GM12878 (cell line): ENCODE measurements around the gene CENPA. TPM values are rescaled to one million over a fixed set of nuclear protein-coding genes. Genes with fewer than 3 reads are reported as not detected.

Source experiments
- ATAC-seq: fragments of 200-7000 bp; cut with Tn5 transposase; 3 replicates; pipeline ENCODE4 v1.9.1; 2020; ENCODE audit warnings: mild to moderate bottlenecking, moderate library complexity
- Bru-seq: library from RNA; stranded (reverse); fragments of 400-500 nt; gene quantifications from one replicate; lab custom pipeline; 2021; lab: Mats Ljungman, UMichigan
- BruChase-seq, 2 experiments: library from RNA; stranded (reverse); fragments of 400-500 nt; gene quantifications; one replicate each; lab custom pipeline; 2021; lab: Mats Ljungman, UMichigan
- BruUV-seq: library from RNA; stranded (reverse); fragments of 400-500 nt; replicated peaks from 2 replicates; lab custom pipeline; 2021; lab: Mats Ljungman, UMichigan
- CTCF ChIA-PET: fragments of 300-600 bp; sonication (Branson Sonifier 250); formaldehyde crosslinking; extraction: SDS; loops from one replicate; lab custom pipeline; 2021; ENCODE audit warnings: inconsistent platforms; lab: Yijun Ruan, JAX
- POLR2A ChIA-PET: fragments of 350-600 bp; formaldehyde crosslinking; extraction: SDS; loops from one replicate; lab custom pipeline; 2021; ENCODE audit warnings: inconsistent platforms; lab: Charles Lee
- RAD21 ChIA-PET: fragments of 300-600 bp; sonication (Branson Sonifier 250); formaldehyde crosslinking; loops from one replicate; lab custom pipeline; 2023; ENCODE audit warnings: antibody characterized with exemption; ENCODE audit not compliant: unreplicated experiment; lab: Charles Lee
- SMC1A ChIA-PET: fragments of 300-600 bp; sonication (Branson Sonifier 250); formaldehyde crosslinking; loops from one replicate; lab custom pipeline; 2023; ENCODE audit not compliant: unreplicated experiment, uncharacterized antibody; lab: Charles Lee
- DNase-seq: peaks from one replicate; pipeline ENCODE4 v3.0.0-alpha.2; 2011; ENCODE audit warnings: low read depth, low spot score
- FAIRE-seq: peaks from 3 replicates; lab custom pipeline; 2011; peaks lifted over from hg19 to GRCh38; lab: Jason Lieb, UNC
- H2AFZ ChIP-seq: 2 replicates; pipeline ENCODE4 v1.6.0; 2011; ENCODE audit warnings: low read depth, low read length, control low read depth; ENCODE audit not compliant: control insufficient read depth
- H3K27ac ChIP-seq: 2 replicates; pipeline ENCODE4 v1.5.1; 2011; ENCODE audit warnings: control low read depth; ENCODE audit not compliant: control insufficient read depth, insufficient read depth
- H3K27me3 ChIP-seq, 2 experiments: replicated peaks in 1 of 2; 2 replicates each; pipeline versions ENCODE4 v1.6.0 to v1.6.1; 2011; ENCODE audit warnings: low read length in 1 of 2; ENCODE audit not compliant: control insufficient read depth in 2 of 2, insufficient read depth in 2 of 2
- H3K36me3 ChIP-seq, 2 experiments: 2 replicates each; pipeline ENCODE4 v1.5.1; 2011; ENCODE audit warnings: low read length in 1 of 2; ENCODE audit not compliant: control insufficient read depth in 2 of 2, insufficient read depth in 2 of 2
- H3K4me1 ChIP-seq: 2 replicates; pipeline ENCODE4 v1.6.1; 2011; ENCODE audit warnings: mild to moderate bottlenecking, low read length, moderate library complexity, mixed read lengths; ENCODE audit not compliant: control insufficient read depth, insufficient read depth
- H3K4me2 ChIP-seq: 2 replicates; pipeline ENCODE4 v1.6.0; 2011; ENCODE audit warnings: control low read depth; ENCODE audit not compliant: control insufficient read depth, insufficient read depth
- H3K4me3 ChIP-seq: fragments of 200-600 bp; sonication (generic); 2 replicates; pipeline ENCODE4 v1.5.1; 2016
- H3K79me2 ChIP-seq: 2 replicates; pipeline ENCODE4 v1.6.0; 2011; ENCODE audit warnings: low read length; ENCODE audit not compliant: control insufficient read depth, insufficient read depth
- H3K9ac ChIP-seq: 2 replicates; pipeline ENCODE4 v1.8.0; 2011; ENCODE audit warnings: low read length, control low read depth, mixed read lengths; ENCODE audit not compliant: control insufficient read depth, insufficient read depth
- H3K9me3 ChIP-seq: replicated peaks from 3 replicates; pipeline ENCODE4 v1.5.1; 2011; ENCODE audit warnings: mild to moderate bottlenecking, low read length; ENCODE audit not compliant: control insufficient read depth, insufficient read depth
- H4K20me1 ChIP-seq: 2 replicates; pipeline ENCODE4 v1.6.0; 2011; ENCODE audit not compliant: control insufficient read depth, insufficient read depth
- CHD2 ChIP-seq: IDR thresholded peaks from 2 replicates; pipeline ENCODE4 v1.6.1; 2011; ENCODE audit warnings: low read depth, low read length, improper control_type of control experiment, borderline replicate concordance
- EED ChIP-seq: sonication (generic); IDR thresholded peaks from 2 replicates; pipeline ENCODE4 v1.6.1; 2016; ENCODE audit warnings: antibody characterized with exemption, low read depth
- EGR1 ChIP-seq, 2 experiments: IDR thresholded peaks; 1 replicate in 1 of 2; 2 replicates in 1 of 2; pipeline ENCODE4 v1.6.1; 2011 to 2012; ENCODE audit warnings: low read depth in 2 of 2, low read length in 2 of 2, borderline replicate concordance in 1 of 2, mild to moderate bottlenecking in 1 of 2, moderate library complexity in 1 of 2
- NBN ChIP-seq: fragments of 450-650 bp; IDR thresholded peaks from 2 replicates; pipeline ENCODE4 v1.6.1; 2016
- PAX5 ChIP-seq: IDR thresholded peaks from 2 replicates; pipeline ENCODE4 v1.6.1; 2011; ENCODE audit warnings: low read depth, low read length, borderline replicate concordance
- PBX3 ChIP-seq: IDR thresholded peaks from 2 replicates; pipeline ENCODE4 v1.6.1; 2011; ENCODE audit warnings: mild to moderate bottlenecking, low read depth, low read length, moderate library complexity; ENCODE audit not compliant: insufficient replicate concordance
- ZNF274 ChIP-seq: IDR thresholded peaks from one replicate; pipeline ENCODE4 v1.8.0; 2011; ENCODE audit not compliant: insufficient read length, insufficient read depth
- WGBS: methylation state at CpG from one replicate; pipeline ENCODE4 v1.1.6; 2016; ENCODE audit warnings: low lambda C conversion rate; ENCODE audit not compliant: insufficient replicate concordance, insufficient coverage; ENCODE audit errors: missing lambda C conversion rate; 5-methylcytosine and 5-hydroxymethylcytosine counted together
- in situ Hi-C: fragments of 300-500 bp; cut with MboI; formaldehyde crosslinking; loops from 9 replicates; pipeline ENCODE4 v1.14.3; 2018; ENCODE audit warnings: mixed read lengths
- intact Hi-C: fragments of 100-400 bp; cut with micrococcal nuclease; formaldehyde crosslinking; loops from one replicate; pipeline ENCODE4 v1.14.2; 2022; ENCODE audit not compliant: unreplicated experiment
- long read RNA-seq, 2 experiments: library from polyadenylated mRNA; unstranded; transcript quantifications; one replicate each; pipeline ENCODE4 v2.0.0, GENCODE V29; 2019 to 2020
- polyA minus RNA-seq, 3 experiments: library from RNA; depleted of rRNA, polyadenylated mRNA; stranded (reverse); fragments of >200 nt; gene quantifications; 2 replicates each; pipeline ENCODE4 v1.2.3, GENCODE V29; 2011
- polyA plus RNA-seq, 11 experiments: library from polyadenylated mRNA; depleted of rRNA in 4 of 11; unstranded in 6 of 11; stranded (reverse) in 5 of 11; fragments of >200 nt; fragmentation: Nextera tagmentation in 4 of 11; fragmentation: Illumina TruSeq in 1 of 11; extraction: Ambion mirVana in 4 of 11; extraction: Trizol in 1 of 11; gene quantifications; 1 replicate in 1 of 11; 2 replicates in 10 of 11; pipeline versions ENCODE4 v1.2.1 to v1.2.3, GENCODE V29; 2011 to 2016; ENCODE audit warnings: inconsistent platforms in 2 of 11, missing spikeins in 2 of 11, low read depth in 1 of 11
- total RNA-seq, 4 experiments: library from RNA; depleted of rRNA in 3 of 4; stranded (reverse); fragments of >200 nt in 3 of 4; fragmentation: Illumina TruSeq in 1 of 4; extraction: Trizol in 1 of 4; gene quantifications; 2 replicates each; pipeline versions ENCODE4 v1.2.1 to v1.2.3, GENCODE V29; 2013 to 2021
- TF ChIP-seq, protein P1 (sequence below): fragments of 450-650 bp; IDR thresholded peaks from 2 replicates; pipeline ENCODE4 v1.6.1; 2016; ENCODE audit warnings: mild to moderate bottlenecking, moderate library complexity, borderline replicate concordance
- TF ChIP-seq, protein P2 (sequence below): fragments of 450-650 bp; IDR thresholded peaks from 2 replicates; pipeline ENCODE4 v1.6.1; 2016; ENCODE audit warnings: mild to moderate bottlenecking

CENPA gene
- total RNA-seq (2013; cell fraction: nucleolus; rRNA removed), result 5.4 and 6.9 TPM in 2 replicates
- total RNA-seq (2014; rRNA removed), result 32.4 and 33.7 TPM in 2 replicates
- total RNA-seq (2014; rRNA removed; fragmentation: Illumina TruSeq; extraction: Trizol), result 34.4 and 36.0 TPM in 2 replicates
- total RNA-seq (2021), result 32.1 and 33.7 TPM in 2 replicates
- 9.0 TPM for polyA plus RNA-seq (2011; ENCODE audit: low read depth)
- 42.7 and 46.5 TPM in 2 replicates for polyA plus RNA-seq (2011; rRNA removed)
- 47.4 and 49.4 TPM in 2 replicates for polyA plus RNA-seq (2011; cell fraction: cytosol; rRNA removed)
- 17.5 and 24.4 TPM in 2 replicates for polyA plus RNA-seq (2011; cell fraction: nucleus; rRNA removed)
- polyA plus RNA-seq (2012), result 12.7 and 14.6 TPM in 2 replicates
- 35.9 and 39.0 TPM in 2 replicates for polyA plus RNA-seq (2014; fragmentation: Illumina TruSeq; extraction: Trizol)
- 10 to 100 TPM in 1 of 2 experiments, 1 to 10 TPM in 1; 8.1 to 19.0 TPM for polyA plus RNA-seq (2014; fragmentation: Nextera tagmentation; extraction: Ambion mirVana)
- 38.7 and 40.4 TPM in 2 replicates for polyA plus RNA-seq (2014; rRNA removed)
- 10 to 100 TPM; 52.5 to 66.6 TPM for polyA plus RNA-seq (2016; fragmentation: Nextera tagmentation; extraction: Ambion mirVana)
- polyA minus RNA-seq (2011; rRNA and poly(A)+ RNA removed), result 20.3 and 36.9 TPM in 2 replicates
- polyA minus RNA-seq (2011; cell fraction: cytosol; rRNA and poly(A)+ RNA removed), result 12.4 and 13.8 TPM in 2 replicates
- 4.8 and 8.7 TPM in 2 replicates for polyA minus RNA-seq (2011; cell fraction: nucleus; rRNA and poly(A)+ RNA removed)
- percentile 70 among the genes with signal in this experiment for Bru-seq, nascent RNA
- BruChase-seq, experiment 1, labeled RNA remaining after a 6-hour chase, result percentile 75 among the genes with signal in this experiment
- BruChase-seq, experiment 2, labeled RNA remaining after a 2-hour chase, result percentile 76 among the genes with signal in this experiment
- long read RNA-seq, experiment 1, transcript CENPA-202 (5 exons, 1,452 nt), result major isoform, 14 of 36 reads
- long read RNA-seq, experiment 1, partial matches to known transcripts, result 5 of 36 reads
- long read RNA-seq, experiment 1, other reads (novel, unspliced or antisense), result 15 of 36 reads
- long read RNA-seq, experiment 2, partial matches to known transcripts, result 5 of 7 reads
- long read RNA-seq, experiment 2, other reads (novel, unspliced or antisense), result 2 of 7 reads

DNA sequence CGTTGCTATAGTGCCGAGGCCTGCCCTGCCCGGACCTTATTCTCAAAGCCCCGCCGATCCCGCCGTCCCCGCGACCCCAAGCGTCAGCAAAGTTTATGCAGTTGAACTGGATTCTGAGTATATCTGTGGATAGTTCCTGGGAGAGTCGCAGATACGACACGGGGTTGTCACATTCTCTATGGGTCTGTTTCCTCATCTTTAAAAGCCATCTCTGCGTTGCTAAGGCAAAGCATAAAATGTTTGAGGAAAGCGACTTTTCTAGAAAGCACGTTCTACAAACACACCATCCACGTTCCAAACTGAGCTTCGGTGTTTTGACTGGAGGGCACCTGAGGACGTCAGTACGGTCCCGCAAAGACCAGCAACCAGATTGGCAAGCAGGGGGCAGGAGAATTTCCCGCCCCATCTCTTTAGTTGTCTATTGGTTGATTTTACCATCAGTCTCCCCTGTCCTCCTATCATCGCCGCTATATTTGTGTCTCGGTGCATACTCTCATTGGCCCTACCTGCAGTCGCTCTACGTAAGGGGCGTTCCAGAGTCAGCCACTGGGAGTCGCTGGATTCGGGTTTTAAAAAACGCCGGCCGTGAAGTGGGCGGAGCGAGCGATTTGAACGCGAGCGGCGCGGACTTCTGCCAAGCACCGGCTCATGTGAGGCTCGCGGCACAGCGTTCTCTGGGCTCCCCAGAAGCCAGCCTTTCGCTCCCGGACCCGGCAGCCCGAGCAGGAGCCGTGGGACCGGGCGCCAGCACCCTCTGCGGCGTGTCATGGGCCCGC is at the start of gene CENPA:
CENPA (plus strand) TSS at position 626 of the 776 bp plus-strand sequence; CDS start at position 767, 141 bp downstream.
- peak; percentile 98 for FAIRE-seq
- whole genome bisulfite sequencing, result 7% methylated on average over 55 of the region's 55 CpGs
- Histone ChIP-seq H3K4me1 (peaks cover 3% of the 10 kb centered on the region; the same call in 1 of the 2 replicates), H3K4me2 (peak within 1 kb of the TSS; percentile 96), H3K4me3 (peak within 1 kb of the TSS; percentile 79), H3K27me3 (no peaks in the 10 kb centered on the region), H2AFZ (peak within 1 kb of the TSS; percentile 96), H4K20me1 (no peaks in the 10 kb centered on the region), H3K9ac (peak within 1 kb of the TSS; percentile 88), H3K36me3 (peaks cover 0 to 5% of the 10 kb centered on the region in 2 experiments; a peak in 2 of 4 replicates), H3K9me3 (peaks cover 1% of the 10 kb centered on the region; the same call in 2 of the 3 replicates), H3K27ac (peak within 1 kb of the TSS; percentile 81), H3K79me2 (peaks cover 39% of the 10 kb centered on the region)
- no TSS peak for BruUV-seq
- POLR2A ChIA-PET, result interaction anchor here (0.6 kb wide), 1 partner anchor 13 kb away, joined by 3 read pairs; no protein-coding TSS in a partner anchor
- RAD21 ChIA-PET, result no interaction called here
- CTCF ChIA-PET, result interaction anchor here (1.0 kb wide), 1 partner anchor 15 kb away, joined by 5 read pairs; no protein-coding TSS in a partner anchor
- intact Hi-C loops, result loop anchor here (1.0 to 5.0 kb wide), 2 partner anchors 21 to 267 kb away; partner anchors contain the start of genes AGBL5 and SLC35F6
- SMC1A ChIA-PET, result interaction anchor here (1.0 kb wide), 1 partner anchor 13 kb away, joined by 3 read pairs; no protein-coding TSS in a partner anchor
- DNase-seq, result peak; percentile 99
- in situ Hi-C loops, result no loop called here
- peak; percentile 99 for ATAC-seq
- TF ChIP-seq EGR1 (IDR thresholded peaks at IDR 0.05; ENCODE audit: borderline replicate concordance in 1 of 2, low read depth in 2 of 2, low read length in 2 of 2) (no peak), PAX5 (no peak), ZNF274 (no peak), CHD2 (peak; percentile 97), PBX3 (peak; percentile 100), NBN (peak; percentile 54; the same call in 1 of the 2 replicates), EED (no peak)
- TF ChIP-seq, protein P1, sequence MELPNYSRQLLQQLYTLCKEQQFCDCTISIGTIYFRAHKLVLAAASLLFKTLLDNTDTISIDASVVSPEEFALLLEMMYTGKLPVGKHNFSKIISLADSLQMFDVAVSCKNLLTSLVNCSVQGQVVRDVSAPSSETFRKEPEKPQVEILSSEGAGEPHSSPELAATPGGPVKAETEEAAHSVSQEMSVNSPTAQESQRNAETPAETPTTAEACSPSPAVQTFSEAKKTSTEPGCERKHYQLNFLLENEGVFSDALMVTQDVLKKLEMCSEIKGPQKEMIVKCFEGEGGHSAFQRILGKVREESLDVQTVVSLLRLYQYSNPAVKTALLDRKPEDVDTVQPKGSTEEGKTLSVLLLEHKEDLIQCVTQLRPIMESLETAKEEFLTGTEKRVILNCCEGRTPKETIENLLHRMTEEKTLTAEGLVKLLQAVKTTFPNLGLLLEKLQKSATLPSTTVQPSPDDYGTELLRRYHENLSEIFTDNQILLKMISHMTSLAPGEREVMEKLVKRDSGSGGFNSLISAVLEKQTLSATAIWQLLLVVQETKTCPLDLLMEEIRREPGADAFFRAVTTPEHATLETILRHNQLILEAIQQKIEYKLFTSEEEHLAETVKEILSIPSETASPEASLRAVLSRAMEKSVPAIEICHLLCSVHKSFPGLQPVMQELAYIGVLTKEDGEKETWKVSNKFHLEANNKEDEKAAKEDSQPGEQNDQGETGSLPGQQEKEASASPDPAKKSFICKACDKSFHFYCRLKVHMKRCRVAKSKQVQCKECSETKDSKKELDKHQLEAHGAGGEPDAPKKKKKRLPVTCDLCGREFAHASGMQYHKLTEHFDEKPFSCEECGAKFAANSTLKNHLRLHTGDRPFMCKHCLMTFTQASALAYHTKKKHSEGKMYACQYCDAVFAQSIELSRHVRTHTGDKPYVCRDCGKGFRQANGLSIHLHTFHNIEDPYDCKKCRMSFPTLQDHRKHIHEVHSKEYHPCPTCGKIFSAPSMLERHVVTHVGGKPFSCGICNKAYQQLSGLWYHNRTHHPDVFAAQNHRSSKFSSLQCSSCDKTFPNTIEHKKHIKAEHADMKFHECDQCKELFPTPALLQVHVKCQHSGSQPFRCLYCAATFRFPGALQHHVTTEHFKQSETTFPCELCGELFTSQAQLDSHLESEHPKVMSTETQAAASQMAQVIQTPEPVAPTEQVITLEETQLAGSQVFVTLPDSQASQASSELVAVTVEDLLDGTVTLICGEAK, result no peak; the same call in 1 of the 2 replicates
- TF ChIP-seq, protein P2, sequence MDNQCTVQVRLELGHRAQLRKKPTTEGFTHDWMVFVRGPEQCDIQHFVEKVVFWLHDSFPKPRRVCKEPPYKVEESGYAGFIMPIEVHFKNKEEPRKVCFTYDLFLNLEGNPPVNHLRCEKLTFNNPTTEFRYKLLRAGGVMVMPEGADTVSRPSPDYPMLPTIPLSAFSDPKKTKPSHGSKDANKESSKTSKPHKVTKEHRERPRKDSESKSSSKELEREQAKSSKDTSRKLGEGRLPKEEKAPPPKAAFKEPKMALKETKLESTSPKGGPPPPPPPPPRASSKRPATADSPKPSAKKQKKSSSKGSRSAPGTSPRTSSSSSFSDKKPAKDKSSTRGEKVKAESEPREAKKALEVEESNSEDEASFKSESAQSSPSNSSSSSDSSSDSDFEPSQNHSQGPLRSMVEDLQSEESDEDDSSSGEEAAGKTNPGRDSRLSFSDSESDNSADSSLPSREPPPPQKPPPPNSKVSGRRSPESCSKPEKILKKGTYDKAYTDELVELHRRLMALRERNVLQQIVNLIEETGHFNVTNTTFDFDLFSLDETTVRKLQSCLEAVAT, result 0 out of 2 replicates have a peak, but pooled peaks have one; percentile 21
